Measurements from ENCODE around the gene AKAP1. TPM values are rescaled to one million over a fixed set of nuclear protein-coding genes. Genes with fewer than 3 reads are reported as not detected.
"Not testable (repeated sequence)": the region's sequence is repeated elsewhere in the genome, so short reads cannot be mapped to it uniquely, and the experiment has no call there.

The AKAP1 gene
- total RNA-seq, 2 experiments from 2014 or later: 45.9 to 50.7 TPM

- ChIA-PET CTCF (interaction anchor here (0.7 kb wide), 1 partner anchor 10 kb away, joined by 3 read pairs; no protein-coding TSS in a partner anchor), POLR2A (no interaction called here)
Measured at GRCh38 chr17:57102122-57102521, 17.1 kb downstream of the AKAP1 start.

- POLR2A ChIA-PET: not testable (repeated sequence)
Measured at GRCh38 chr17:57102660-57103059, 17.6 kb downstream of the AKAP1 start.

DNA sequence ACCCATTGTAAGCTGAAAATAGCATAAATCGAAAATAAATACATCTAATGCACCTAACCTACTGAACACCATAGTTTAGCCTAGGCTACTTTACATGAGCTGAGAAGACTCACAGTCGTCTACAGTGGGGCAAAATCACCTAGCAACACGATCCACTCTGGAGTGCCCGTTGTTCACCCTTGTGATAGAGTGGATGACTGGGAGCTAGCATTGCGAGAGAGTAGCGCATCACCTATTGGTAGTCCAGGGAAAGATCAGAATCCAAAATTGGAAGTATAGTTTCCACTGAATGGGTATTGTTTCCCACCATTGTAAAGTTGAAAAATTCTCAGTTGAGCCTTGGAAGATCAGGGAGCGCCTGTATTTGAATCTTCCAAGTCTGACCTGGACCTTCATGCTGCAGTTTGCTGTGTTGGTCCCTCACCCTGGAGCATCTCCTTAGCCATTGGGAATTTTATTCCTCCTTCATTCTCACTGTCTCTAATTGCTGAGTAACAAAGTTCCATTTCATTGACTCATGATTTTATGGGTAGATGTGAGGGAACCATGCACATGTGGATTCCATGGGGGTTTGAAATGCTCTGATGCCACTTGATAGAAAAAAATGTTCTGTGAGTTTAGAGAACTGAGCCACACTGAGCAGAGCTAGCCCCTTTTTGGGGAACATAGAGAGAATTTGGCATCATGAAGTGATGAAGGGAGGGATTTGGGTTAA, 19.6 kb downstream of the AKAP1 start:
- CTCF ChIA-PET: interaction anchor here (1.5 kb wide), 1 partner anchor 10 kb away, joined by 3 read pairs; no protein-coding TSS in a partner anchor
- POLR2A ChIA-PET: interaction anchor here (0.6 kb wide), 1 partner anchor 20 kb away, joined by 3 read pairs; no protein-coding TSS in a partner anchor

More at GRCh38 chr17:57102660-57103059, 17.6 kb downstream of the AKAP1 start:
- CTCF ChIA-PET: not testable (repeated sequence)

DNA sequence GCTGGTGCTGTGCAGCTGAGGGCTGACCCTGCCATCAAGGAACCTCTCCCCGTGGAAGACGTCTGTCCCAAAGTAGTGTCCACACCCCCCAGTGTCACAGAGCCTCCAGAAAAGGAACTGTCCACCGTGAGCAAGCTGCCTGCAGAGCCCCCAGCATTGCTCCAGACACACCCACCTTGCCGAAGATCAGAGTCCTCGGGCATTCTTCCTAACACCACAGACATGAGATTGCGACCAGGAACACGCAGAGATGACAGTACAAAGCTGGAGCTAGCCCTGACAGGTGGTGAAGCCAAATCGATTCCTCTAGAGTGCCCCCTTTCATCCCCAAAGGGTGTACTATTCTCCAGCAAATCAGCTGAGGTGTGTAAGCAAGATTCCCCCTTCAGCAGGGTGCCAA, 20.5 kb downstream of the AKAP1 start:
- POLR2A ChIA-PET: interaction anchor here (0.6 kb wide), 1 partner anchor 21 kb away, joined by 3 read pairs; no protein-coding TSS in a partner anchor
- CTCF ChIA-PET: no interaction called here

- ChIA-PET POLR2A (no interaction called here), CTCF (no interaction called here)
Measured at GRCh38 chr17:57106107-57106835, 21.2 kb downstream of the AKAP1 start.

GRCh38 chr17:57106836-57107497, 21.9 kb downstream of the AKAP1 start:
- ChIA-PET POLR2A (no interaction called here), CTCF (no interaction called here)

DNA sequence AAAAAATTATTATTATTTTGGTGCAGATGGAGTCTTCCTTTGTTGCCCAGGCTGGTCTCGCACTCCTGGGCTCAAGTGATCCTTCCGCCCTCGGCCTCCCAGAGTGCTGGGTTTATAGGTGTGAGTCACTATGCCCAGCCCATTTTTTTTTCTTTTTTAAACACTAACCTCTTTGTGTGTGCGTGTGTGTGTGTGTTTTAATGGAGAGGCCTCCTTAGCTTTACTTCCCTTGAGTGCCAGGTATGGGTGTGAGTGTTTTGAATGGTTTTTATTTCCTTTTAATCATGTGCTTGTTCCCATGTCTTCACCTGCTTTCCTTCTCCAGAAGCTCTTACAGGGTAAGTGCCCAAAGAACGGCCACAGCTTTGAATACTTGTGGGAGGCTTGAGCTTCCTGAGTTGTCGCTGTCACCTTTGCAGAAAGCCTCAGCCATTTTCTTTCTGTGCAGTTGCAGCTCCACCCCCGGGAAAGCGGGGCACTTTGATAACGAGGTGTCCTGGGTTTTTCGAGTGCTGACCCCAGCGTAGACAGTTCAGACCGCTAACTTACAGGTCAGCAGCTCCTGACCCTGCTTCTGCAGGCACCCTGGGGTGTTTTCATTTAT, 22.6 kb downstream of the AKAP1 start:
- POLR2A ChIA-PET: no interaction called here
- CTCF ChIA-PET: no interaction called here

- CTCF ChIA-PET: interaction anchor here (0.8 kb wide), 1 partner anchor 134 kb away, joined by 3 read pairs; no protein-coding TSS in a partner anchor
- POLR2A ChIA-PET: no interaction called here
Measured at GRCh38 chr17:57108671-57109392, 23.8 kb downstream of the AKAP1 start.

DNA sequence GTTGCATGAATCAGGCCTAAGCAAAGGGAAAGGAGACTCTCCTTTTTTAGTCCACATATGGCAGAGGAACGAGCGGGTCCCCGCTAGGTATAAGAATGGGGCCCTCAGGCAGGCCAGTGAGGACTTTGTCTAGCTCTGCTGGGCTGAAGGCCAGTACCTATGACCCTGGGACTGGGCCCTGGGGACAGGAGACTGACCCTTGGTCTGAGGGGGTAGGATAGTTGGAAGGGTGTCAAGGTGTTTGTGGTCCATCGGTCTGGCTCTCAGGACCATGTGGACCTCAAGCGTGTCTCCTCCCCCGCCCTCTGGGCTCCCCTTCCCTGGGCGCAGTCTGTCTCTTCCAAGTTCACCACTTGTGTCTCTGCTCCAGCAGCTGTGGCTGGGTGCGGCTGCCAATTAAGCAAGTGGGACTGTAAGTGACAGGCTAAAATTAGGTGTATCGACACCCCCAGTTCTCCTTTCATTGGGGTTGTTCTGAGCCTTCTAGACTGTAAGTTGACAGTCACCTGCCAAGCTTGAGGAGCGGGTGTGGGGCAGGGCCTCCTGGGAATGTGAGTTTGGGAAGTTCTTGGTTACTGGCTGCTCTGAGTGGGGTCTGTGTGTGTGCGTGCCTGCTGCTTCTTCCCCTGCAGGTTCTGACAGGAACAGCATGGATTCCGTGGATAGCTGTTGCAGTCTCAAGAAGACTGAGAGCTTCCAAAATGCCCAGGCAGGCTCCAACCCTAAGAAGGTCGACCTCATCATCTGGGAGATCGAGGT, 24.5 kb downstream of the AKAP1 start:
- POLR2A ChIA-PET: no interaction called here
- CTCF ChIA-PET: interaction anchor here (0.8 kb wide), 1 partner anchor 134 kb away, joined by 3 read pairs; no protein-coding TSS in a partner anchor

DNA sequence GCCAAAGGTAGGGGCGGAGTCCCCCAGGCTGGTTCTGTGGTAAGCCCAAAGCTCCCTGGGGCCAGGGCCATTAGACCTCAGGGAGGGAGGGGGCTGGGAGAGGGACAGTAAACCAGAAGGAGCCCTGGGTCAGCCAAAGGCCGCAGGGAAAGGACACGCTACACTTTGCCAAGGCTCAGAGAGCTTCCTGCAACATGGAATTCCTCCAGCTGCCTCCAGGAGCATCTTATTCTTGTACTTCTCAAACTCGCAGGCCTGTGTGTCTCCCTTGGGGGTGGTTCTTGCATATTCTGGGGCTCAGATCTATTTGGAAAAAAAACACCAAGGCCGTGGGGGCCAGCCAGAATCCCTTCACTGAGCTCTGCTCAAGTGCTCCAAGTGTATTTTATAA, 25.1 kb downstream of the AKAP1 start:
- ChIA-PET POLR2A (no interaction called here), CTCF (no interaction called here)

DNA sequence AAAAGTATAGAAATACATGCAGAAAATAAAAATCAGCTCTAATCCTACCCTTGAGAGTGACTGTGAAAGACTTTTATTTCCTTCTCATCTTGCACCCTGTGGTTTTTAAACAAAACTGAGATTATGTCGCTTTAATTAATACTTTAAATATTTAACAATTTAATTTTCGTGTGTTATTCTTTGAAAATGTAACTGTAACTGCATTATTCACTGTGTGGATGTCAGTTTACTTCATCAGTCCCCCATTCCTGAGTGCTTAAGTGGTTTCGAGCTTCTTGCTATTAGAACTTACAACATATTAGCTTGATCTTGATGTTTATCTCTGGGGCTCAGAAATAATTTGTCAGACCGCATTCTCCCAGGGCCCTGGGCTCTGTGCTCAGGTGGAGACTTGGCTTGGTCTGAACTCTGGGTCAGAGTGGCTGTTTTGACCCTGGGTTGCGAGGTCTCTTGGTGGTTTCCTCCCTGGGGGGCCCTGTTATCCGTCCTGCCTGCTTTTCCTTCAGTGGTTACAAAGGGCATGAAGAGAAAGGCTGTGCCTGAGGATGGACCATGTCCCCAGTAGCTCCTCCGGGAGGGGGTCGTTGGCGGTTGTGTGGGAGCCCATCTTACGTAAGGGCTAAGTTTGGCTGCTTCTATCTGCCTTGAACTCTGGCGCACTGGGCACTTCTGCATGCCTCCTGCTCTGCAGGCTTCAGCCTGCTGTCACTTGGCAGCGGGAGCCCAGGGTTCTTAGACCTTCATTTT, 25.7 kb downstream of the AKAP1 start:
- ChIA-PET POLR2A (no interaction called here), CTCF (no interaction called here)

- POLR2A ChIA-PET: no interaction called here
- CTCF ChIA-PET: interaction anchor here (1.1 kb wide), 1 partner anchor 9 kb away, joined by 3 read pairs; no protein-coding TSS in a partner anchor
Measured at GRCh38 chr17:57111386-57111785, 26.3 kb downstream of the AKAP1 start.

DNA sequence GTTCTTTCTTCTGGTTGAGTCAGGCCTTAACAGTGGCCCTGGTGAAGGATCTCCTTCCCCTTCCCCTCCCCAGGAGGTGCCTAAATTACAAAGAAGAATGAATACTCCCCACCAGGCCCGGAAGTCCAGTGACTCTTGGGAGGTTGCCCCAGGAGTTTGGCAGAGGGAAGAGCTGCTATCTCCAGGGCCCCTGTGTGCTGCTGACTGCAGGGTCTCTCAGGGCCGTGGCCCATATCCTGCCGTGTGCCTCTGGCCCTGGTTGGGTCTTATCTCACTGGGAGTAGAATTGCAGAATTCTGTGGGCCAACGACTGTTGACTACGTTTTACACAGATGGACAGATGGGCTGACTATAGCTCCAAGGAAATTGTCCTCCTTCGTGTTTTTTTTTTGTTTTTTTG, 28.0 kb downstream of the AKAP1 start:
- ChIA-PET CTCF (no interaction called here), POLR2A (no interaction called here)

DNA sequence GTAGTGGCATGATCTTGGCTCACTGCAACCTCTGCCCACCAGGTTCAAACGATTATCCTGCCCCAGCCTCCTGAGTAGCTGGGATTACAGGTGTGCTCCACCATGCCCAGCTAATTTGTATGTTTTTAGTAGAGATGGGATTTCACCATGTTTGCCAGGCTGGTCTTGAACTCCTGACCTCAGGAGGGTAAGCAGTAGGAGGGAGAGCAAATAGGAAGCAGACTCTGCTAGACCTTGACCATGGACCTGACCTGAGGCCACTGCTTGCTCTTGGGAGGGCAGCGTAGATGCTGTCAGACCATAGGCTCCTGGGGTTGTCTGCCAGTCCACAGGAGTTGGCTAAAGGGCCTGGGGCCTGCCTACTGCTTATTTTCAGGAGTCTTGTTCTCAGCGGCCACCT, 28.6 kb downstream of the AKAP1 start:
- CTCF ChIA-PET: no interaction called here
- POLR2A ChIA-PET: no interaction called here

DNA sequence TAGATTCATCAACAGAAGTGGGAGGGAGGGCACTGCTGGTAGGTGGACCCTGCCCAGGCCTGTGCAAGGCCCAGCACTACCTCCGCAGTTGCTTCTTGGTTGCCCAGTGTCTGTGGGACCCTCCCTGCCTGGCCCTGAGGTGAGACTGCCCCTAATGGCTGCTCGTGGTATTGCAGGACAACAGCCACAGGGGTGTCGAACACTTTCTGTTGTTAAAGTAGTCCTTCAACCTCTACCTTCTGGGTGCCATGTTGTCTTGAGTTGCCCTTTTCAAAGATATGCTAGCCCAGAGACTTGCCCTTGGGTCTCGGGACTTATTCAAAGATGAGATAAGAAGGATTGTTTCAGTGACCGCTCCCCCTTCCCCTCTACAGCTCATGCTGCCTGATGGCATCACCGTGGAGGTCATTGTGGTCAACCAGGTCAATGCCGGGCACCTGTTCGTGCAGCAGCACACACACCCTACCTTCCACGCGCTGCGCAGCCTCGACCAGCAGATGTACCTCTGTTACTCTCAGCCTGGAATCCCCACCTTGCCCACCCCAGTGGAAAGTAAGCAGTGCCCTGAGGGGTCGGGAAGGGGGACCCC, 29.1 kb downstream of the AKAP1 start:
- CTCF ChIA-PET: interaction anchor here (1.0 kb wide), 1 partner anchor 10 kb away, joined by 3 read pairs; no protein-coding TSS in a partner anchor

DNA sequence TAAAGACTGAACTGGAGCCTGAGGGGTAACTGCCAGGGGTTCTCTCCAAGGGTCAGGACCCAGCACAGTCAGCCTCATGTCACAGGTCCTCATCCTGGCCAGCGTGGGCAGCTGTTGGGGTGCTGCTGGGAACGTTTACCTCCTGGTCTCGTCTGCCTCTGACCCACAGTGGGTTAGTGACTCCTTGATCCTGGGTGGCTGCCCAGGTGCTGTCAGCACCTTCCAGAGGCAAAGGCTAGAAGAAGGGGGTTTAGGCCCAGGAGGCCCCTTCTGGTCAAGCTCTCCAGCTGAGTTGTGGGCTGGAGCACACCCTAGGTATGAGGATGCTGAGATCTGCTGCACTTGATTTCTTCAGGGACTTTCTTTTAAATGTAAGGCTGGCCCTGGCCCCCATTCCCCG, 30.3 kb downstream of the AKAP1 start:
- ChIA-PET CTCF (no interaction called here), POLR2A (no interaction called here)

More for the DNA sequence above, 29.1 kb downstream of the AKAP1 start:
- POLR2A ChIA-PET: no interaction called here

DNA sequence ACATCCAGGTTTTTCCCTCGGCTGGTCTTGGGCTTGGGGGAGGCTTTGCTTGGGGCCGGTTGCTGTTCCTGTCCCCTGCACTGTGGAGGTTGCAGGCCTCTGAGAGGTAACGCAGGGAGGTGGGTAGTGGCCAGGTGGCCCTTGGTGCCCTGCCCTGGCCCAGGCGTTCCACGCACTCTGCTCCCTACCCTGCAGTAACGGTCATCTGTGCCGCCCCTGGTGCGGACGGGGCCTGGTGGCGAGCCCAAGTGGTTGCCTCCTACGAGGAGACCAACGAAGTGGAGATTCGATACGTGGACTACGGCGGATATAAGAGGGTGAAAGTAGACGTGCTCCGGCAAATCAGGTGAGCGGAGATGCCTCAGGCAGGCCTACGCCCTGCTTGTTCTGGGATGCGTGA, 30.9 kb downstream of the AKAP1 start:
- POLR2A ChIA-PET: no interaction called here
- CTCF ChIA-PET: no interaction called here

GRCh38 chr17:57117798-57118197, 32.8 kb downstream of the AKAP1 start:
- ChIA-PET CTCF (no interaction called here), POLR2A (no interaction called here)
